Measurements from ENCODE around the gene LPCAT2.
"Not testable (repeated sequence)": the region's sequence is repeated elsewhere in the genome, so short reads cannot be mapped to it uniquely, and the experiment has no call there.

LPCAT2 gene

DNA sequence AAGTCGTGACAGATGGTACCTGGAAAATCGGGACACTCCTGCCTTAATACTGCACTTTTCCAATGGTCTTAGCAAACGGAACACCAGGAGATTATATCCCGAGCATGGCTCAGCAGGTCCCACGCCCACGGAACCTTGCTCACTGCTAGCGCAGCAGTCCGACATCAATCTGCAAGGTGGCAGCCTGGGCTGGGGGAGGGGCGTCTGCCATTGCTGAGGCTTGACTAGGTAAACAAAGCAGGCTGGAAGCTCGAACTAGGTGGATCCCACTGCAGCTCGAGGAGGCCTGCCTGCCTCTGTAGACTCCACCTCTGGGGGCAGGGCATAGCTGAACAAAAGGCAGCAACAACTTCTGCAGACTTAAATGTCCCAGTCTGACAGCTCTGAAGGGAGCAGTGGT, 106.8 kb downstream of the LPCAT2 start:
- not testable (repeated sequence) for DNase-seq

DNA sequence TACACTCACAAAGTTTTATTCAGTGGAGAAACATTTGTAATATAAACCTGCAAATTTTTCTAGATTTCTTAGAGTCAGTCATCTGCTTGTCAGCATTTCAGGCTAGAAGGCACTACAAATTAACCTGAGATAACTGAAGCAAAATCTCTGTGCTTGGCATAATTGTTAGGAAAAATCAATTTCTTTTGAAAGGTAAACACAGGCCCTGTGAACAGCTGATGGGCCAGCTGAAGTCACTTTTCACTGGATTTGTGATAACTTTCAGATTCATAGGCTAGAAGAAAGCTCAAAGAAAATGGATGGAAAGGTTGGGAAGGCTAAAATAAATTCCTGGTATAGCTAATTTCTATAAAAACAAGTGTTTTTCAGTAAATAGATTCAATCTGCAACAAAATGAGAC, 112.9 kb downstream of the LPCAT2 start:
- no peak for DNase-seq

DNA sequence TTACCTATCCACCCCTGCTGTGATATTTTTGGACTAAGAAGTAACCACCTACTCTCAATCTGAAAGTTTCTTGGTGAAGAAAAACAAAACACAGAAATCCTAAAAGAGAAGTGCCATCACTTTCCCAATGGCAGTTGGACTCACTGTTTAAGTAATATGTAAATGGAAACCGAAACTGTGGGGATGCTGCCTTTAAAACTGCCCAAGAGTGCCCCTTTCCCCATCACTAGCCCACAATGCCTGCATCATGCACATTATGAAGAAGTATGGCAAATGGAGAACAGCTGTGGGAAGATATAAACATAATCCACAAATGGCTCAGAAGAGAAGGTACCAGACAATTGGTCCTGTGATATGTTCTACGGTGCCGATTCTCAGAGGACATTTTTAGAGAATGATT, 113.4 kb downstream of the LPCAT2 start:
- DNase-seq, result no peak

DNA sequence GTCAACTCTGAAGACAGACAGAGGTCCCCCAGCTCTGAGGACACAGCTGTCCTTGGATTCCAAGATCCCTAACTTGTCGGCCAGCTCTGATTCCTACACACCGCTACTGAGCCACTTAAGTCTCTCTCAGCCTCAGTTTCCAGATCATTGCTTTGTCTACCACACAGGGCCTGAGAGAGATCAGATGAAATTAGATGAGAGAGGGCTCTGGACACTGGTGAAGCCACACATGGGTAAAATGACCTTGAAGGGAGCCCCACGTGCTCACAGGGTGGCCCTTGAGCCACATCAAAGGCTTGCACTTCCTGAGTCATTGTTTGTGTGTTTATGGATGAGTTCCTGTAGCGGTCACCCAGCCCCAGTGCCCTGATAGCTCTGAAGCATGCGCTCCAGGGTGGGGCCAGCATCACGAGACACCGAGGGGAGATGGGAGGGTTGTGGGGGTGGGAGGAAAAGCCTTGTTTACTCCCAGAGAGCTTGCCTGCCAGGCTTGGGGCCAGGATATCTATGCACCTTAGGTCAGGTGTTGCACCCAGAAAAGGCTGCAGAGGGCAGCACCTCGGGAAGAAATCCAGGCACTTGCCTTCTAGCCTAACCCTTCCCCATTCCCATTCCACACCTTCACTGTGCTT, 114.2 kb downstream of the LPCAT2 start:
- DNase-seq, result no peak

DNA sequence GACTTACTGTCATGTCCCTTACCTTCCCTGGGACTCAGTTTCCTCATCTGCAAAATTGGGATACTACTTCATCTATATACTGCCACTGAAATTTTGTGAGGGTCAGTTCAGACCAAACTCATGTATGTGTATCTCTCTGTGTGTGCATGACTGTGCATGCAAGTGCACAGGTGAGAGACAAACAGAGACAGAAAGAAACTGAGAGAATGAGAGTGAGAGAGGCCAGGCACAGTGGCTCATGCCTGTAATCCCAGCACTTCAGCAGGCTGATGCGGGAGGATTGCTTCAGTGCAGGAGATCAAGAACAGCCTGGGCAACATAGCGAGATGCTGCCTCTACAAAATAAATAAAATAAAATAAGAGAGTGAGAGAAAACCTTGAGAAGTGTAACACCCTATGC, 114.8 kb downstream of the LPCAT2 start:
- no peak for DNase-seq

DNA sequence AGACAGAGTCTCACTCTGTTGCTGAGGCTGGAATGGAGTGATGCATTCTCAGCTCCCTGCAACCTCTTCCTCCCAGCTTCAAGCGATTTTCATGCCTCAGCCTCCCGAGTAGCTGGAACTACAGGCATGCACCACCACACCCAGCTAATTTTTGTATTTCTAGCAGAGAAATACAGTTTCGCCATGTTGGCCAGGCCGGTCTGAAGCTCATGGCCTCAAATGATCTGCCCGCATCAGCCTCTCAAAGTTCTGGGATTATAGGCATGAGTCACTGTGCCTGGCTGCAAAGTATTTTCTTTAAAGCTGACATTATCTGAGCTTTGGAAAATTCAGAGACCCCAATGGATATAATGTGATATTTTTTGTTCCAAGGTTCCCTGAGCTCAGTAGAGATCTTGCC, 115.8 kb downstream of the LPCAT2 start:
- no peak for DNase-seq

DNA sequence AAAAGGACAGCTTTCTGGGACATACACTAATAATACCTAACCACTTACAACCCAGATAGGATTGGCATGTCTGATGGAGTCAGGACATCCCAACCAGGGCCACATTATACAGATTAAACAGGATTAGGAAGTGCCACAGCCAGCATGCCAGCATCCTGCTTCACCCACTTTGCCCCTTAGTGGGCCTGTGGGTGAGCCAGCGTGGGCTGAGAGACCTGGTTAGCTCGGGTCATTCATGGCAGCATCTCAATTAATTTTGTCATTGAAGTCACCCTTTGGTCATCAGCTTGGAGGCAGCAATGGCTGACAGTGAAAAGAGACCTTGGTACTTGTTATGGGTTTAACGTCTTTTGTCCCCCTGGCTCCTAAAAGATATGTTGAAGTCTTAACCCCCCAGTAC, 117.0 kb downstream of the LPCAT2 start:
- no peak for DNase-seq

DNA sequence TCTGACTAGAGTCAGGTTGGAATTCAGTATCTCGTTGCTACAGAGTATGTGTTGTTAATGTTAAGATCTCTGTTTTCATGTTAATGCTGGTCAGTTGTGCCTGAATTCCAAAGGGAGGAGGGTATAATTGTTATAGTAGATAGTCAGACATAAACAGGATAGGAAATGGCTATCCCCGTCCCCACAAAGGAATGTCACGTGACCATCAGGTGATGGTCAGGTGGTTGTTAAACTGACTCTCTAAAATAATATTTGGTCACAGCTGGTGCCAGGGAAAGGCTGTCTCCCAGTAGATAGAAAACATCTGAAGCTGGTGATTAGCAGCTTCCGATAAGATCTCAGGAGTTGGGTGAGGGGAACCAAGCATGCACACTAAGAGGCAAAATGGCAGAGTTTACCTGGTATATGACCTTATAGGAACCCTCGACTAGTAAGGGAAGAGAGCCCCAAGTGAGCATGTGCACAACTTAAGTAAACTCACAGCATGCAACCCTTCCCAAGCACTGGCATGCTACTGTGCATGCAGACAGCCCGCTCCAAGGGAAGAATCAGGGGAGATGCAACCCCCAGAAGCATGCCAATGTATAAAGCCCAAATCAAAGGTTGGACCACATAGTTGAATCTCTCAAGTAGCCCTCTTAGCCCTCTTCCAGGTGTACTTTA, 119.6 kb downstream of the LPCAT2 start:
- no peak for DNase-seq

DNA sequence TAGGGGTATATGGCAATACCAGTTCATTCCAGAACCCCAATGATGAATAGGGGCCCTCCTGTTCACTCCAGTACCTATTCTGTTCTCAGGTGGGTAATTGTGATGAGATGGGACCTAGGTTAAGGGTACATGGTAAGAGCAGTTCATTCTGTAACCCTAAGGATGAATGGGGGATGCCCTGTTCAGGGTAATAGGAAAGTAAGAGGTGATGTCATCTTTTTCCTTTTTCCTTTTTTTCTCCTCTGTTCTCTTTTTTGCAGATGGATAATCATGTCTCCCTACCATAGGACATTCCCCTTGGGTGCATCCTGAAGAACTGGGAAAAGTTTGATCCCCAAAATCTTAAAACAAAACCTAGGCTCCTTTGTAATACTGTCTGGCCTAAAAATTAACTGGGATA, 121.9 kb downstream of the LPCAT2 start:
- DNase-seq, result no peak

DNA sequence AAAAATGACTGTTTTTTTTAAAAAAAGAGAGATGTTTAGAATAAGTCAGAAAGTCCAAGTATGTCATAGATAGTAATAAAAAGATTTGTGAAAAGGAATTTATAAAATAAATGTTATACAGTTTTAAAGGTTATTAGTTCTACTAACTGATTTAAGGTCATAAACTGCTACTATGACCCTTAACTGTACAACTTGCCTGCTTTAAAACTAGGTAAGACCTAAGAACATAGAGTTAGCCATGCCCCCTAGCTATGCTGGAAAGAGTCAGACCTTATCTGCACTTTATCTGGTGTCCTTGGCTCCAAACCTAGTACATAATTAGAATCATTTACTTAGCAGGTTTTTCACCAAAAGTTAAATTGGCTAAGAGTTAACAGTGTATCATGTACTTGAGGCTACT, 123.4 kb downstream of the LPCAT2 start:
- DNase-seq, result no peak

DNA sequence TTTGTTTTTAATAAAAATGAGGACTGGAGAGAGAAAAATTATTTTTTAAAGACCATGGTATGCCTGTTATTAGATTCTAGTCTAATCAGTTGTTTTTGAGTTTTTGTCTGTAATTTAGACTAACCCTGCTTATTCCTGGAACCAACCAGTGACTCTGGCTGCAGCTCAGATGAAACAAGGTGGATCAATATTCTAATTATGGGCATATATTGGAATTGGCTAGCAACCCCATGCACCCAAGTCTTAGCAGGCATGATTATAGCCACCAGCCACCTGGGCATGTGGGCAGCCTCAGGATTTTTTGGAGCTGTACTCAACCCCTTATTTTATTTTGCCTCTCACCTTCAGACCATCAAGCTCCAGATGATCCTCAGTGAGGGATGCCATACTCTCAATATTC, 125.3 kb downstream of the LPCAT2 start:
- no peak for DNase-seq

All from NCI-H1105 (cell line).